Measurements from ENCODE around the gene PKLR. TPM values are rescaled to one million over a fixed set of nuclear protein-coding genes. Genes with fewer than 3 reads are reported as not detected.

Gene PKLR
- total and polyA plus RNA-seq, 9 donors: 0.41 TPM; not detected in 8

DNA sequence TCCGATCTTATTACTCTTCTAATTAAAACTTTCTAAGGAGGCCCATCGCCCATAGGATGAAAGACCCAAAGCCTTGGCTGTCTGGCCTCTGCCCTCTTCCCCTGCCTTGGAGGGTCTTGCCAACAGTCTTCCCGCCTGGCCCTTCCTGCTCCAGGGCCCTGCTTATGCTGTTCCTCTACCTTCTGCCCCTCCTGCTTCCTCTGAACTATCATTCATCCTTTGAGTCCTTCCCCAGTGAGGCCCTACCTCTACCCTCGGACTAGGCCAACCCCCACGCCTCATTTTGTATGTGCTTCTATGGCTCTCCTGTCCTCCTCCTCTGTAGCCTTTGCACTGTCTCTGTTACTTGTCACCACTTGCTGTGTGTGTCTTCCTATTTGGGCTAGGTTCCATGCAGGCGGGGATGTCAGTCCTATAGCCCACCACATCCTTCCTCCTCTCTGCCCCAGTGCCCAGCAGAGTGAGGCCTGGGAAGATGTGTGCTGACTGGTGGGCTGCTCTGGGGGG, 24.8 kb upstream of the PKLR start:
- Histone ChIP-seq H3K4me1 (ENCODE audit: insufficient read depth) (peaks cover 7% of the 10 kb centered on the region), H3K4me3 (no peak overlapping the region), H3K36me3 (no peaks in the 10 kb centered on the region), H3K9me3 (no peaks in the 10 kb centered on the region), H3K27ac (no peak overlapping the region), H3K27me3 (no peaks in the 10 kb centered on the region)
- intact Hi-C loops (cut with DNase I): loop anchor here in 3 of 4 donors (10.0 kb wide), 3 partner anchors 71 to 151 kb away; partner anchors contain the start of genes ENTREP3 (in 1 of the 3), KRTCAP2 (in 1 of the 3), MTX1 (in 1 of the 3) and THBS3 (in 1 of the 3)
- 85 to 91% (median 89%) methylated on average over 6 of the region's 6 CpGs for WGBS, 3 donors
- no peak for DNase-seq
- no peak for TF ChIP-seq CTCF (IDR thresholded peaks at IDR 0.05)
- TF ChIP-seq POLR2A (IDR thresholded peaks at IDR 0.05): no peak
- TF ChIP-seq EP300 (IDR thresholded peaks at IDR 0.05): no peak

- H3K4me3 ChIP-seq: peak overlapping the region; percentile 74
- no peaks in the 10 kb centered on the region for H3K9me3 ChIP-seq
- no peaks in the 10 kb centered on the region for H3K27me3 ChIP-seq
- peak overlapping the region in 1 of 2 donors; percentile 96 for H3K27ac ChIP-seq
- WGBS, 3 donors: 44 to 53% (median 47%) methylated on average over 6 of the region's 6 CpGs
- intact Hi-C loops (cut with DNase I): loop anchor here in 3 of 4 donors (10.0 kb wide), 3 partner anchors 71 to 151 kb away; partner anchors contain the start of genes ENTREP3 (in 1 of the 3), KRTCAP2 (in 1 of the 3), MTX1 (in 1 of the 3) and THBS3 (in 1 of the 3)
- no peak for TF ChIP-seq CTCF (IDR thresholded peaks at IDR 0.05)
- TF ChIP-seq EP300 (IDR thresholded peaks at IDR 0.05): no peak
- no peak for TF ChIP-seq POLR2A (IDR thresholded peaks at IDR 0.05)
- no peaks in the 10 kb centered on the region for H3K36me3 ChIP-seq
- H3K4me1 ChIP-seq (ENCODE audit: insufficient read depth): peaks cover 7% of the 10 kb centered on the region
- DNase-seq: no peak
These were observed 24.3 kb upstream of the PKLR start for GRCh38 chr1:155325603-155325893.

DNA sequence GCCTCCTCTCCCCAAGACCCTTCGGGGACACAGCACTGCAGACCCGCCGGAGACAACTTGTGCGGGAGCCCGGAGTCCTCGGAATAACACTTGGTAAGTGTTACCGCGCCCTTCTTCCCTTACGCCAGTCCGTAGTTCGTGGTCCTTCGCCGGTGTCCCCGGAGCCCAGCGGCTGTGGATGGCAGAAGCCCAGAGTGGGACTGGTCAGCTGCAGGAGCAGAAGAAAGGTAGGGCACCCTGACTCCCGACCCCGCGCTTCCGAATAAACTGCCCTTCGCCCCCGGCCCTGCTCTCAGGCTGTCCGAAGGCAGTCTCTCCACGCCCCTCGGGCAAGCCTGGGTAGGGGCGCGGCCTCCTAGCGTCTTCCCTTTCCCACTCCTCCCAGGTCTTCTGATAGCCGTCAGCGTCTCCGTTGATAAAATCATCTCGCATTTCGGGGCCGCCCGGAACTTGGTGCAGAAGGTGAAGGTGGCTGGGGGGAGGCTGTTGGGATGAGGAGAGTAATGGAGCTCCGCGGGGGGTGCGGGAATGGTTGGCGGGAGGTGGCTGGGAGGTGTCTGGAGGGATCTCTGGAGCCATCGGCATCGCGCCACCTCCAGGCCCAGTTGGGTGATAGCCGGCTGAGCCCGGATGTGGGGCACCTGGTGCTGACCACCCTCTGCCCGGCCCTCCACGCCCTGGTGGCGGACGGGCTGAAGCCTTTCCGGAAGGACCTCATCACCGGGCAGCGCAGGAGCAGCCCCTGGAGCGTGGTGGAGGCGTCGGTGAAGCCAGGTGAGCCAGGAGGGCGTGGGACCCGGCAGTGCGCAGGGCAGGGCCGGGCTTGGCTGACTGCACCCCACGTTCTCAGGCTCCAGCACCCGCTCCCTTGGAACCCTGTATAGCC, 23.7 kb upstream of the PKLR start:
- Histone ChIP-seq H3K9me3 (no peaks in the 10 kb centered on the region), H3K27me3 (no peaks in the 10 kb centered on the region), H3K4me1 (ENCODE audit: insufficient read depth) (peaks cover 7% of the 10 kb centered on the region), H3K27ac (peak overlapping the region; percentile 58 to 96), H3K4me3 (peak overlapping the region; percentile 74), H3K36me3 (no peaks in the 10 kb centered on the region)
- TF ChIP-seq CTCF (IDR thresholded peaks at IDR 0.05) (peak in 2 of 3 donors; percentile 16 to 39), EP300 (IDR thresholded peaks at IDR 0.05) (no peak), POLR2A (IDR thresholded peaks at IDR 0.05) (no peak)
- DNase-seq: peak; percentile 57 to 78 (median 68)
- intact Hi-C loops (cut with DNase I): loop anchor here (5.0 to 10.0 kb wide), 6 partner anchors 48 to 150 kb away; partner anchors contain the start of genes HCN3 (in 3 of the 4), ENTREP3 (in 2 of the 4), KRTCAP2 (in 1 of the 4) and MTX1 (in 1 of the 4)
- 4 to 7% (median 6%) methylated on average over 53 to 59 of the region's 59 CpGs for WGBS, 3 donors

GRCh38 chr1:155324037-155324716, 22.9 kb upstream of the PKLR start:
- H3K4me3 ChIP-seq: peak overlapping the region; percentile 74
- peaks cover 7% of the 10 kb centered on the region for H3K4me1 ChIP-seq (ENCODE audit: insufficient read depth)
- intact Hi-C loops (cut with DNase I): loop anchor here (5.0 to 10.0 kb wide), 6 partner anchors 47 to 149 kb away; partner anchors contain the start of genes HCN3 (in 3 of the 4), ENTREP3 (in 2 of the 4), KRTCAP2 (in 1 of the 4) and MTX1 (in 1 of the 4)
- 0 to 1% (median 0%) methylated on average over 41 to 44 of the region's 44 CpGs for WGBS, 3 donors
- TF ChIP-seq CTCF (IDR thresholded peaks at IDR 0.05) (no peak), POLR2A (IDR thresholded peaks at IDR 0.05) (peak; percentile 53), EP300 (IDR thresholded peaks at IDR 0.05) (no peak)
- H3K36me3 ChIP-seq: no peaks in the 10 kb centered on the region
- H3K27me3 ChIP-seq: no peaks in the 10 kb centered on the region
- peak; percentile 92 to 95 (median 94) for DNase-seq
- H3K27ac ChIP-seq: peak overlapping the region; percentile 94 to 96
- no peaks in the 10 kb centered on the region for H3K9me3 ChIP-seq
